Right lobe of liver (tissue), 4 donors: Measurements from ENCODE around the gene FNDC3B.

Experiments used
- POLR2A ChIP-seq: fragments of 450-650 bp; IDR thresholded peaks from one replicate; pipeline ENCODE4 v1.6.1; 2017; ENCODE audit warnings: antibody characterized with exemption, mild to moderate bottlenecking
- TF ChIP-seq, protein P1 (sequence below), 4 donors: fragments of 200-600 bp in 3 of 4; fragments of 450-650 bp in 1 of 4; IDR thresholded peaks; one replicate each; pipeline versions ENCODE4 v1.5.1 to v1.8.0; 2016 to 2022; ENCODE audit warnings: antibody characterized with exemption in 4 of 4, mild to moderate bottlenecking in 2 of 4
- donor health status: DM: no; HTN: no; CAD: no.
- donor health status: DM: no; HTN: no; CAD: no.
- donor health status: DM: no; HTN: yes; CAD: no.

DNA sequence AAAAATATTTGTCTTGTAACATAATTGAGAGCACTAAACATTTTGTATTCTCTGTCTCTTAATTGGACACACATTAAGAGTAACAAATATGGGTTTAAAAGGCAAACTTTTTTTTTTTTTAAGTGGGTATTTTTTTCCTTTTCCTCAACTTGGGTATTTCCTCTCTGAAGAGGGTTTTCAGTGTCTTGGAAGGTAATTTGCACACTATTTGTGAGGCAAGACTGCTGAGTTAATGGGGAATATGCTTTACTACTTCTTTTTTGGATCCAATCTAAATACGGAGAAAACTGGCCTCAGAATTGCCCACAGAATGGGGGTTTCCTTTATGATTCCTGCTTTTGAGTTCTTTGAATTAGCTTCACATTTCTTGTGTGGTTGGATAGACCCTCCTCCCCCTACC, 105.2 kb downstream of the FNDC3B start:
- TF ChIP-seq POLR2A, result no peak
- TF ChIP-seq, protein P1, sequence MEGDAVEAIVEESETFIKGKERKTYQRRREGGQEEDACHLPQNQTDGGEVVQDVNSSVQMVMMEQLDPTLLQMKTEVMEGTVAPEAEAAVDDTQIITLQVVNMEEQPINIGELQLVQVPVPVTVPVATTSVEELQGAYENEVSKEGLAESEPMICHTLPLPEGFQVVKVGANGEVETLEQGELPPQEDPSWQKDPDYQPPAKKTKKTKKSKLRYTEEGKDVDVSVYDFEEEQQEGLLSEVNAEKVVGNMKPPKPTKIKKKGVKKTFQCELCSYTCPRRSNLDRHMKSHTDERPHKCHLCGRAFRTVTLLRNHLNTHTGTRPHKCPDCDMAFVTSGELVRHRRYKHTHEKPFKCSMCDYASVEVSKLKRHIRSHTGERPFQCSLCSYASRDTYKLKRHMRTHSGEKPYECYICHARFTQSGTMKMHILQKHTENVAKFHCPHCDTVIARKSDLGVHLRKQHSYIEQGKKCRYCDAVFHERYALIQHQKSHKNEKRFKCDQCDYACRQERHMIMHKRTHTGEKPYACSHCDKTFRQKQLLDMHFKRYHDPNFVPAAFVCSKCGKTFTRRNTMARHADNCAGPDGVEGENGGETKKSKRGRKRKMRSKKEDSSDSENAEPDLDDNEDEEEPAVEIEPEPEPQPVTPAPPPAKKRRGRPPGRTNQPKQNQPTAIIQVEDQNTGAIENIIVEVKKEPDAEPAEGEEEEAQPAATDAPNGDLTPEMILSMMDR (IDR thresholded peaks at IDR 0.05), result no peak
